HG03064 (cell line): ENCODE results near the gene GMPS.
"Not testable (repeated sequence)": the region's sequence is repeated elsewhere in the genome, so short reads cannot be mapped to it uniquely, and the experiment has no call there.

ENCODE experiments used
- ATAC-seq: cut with Tn5 transposase; IDR thresholded peaks from one replicate; pipeline ENCODE4 v1.9.1; 2021; ENCODE audit warnings: low read depth; ENCODE audit not compliant: unreplicated experiment

Gene GMPS

DNA sequence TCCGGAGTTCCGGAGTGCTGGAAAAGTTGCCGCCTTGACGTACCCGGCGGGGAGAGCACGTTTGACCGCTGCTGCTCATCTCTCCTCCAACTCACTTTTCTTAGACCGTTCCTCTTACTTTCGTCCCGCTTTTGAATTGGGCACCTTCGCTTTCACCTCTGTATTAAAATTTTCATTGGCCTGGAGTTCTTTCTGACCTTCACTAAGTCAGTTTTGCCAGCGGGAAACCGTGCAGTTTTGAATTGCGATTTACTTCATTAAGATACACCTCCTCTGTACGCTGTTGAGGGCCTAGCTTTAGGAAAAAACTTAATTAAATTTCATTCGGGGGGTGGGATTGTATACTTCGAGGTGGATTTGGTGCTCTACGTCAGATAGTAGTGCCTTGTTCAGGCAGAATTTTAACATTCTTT, 1.3 kb downstream of the GMPS start:
- ATAC-seq = no peak

DNA sequence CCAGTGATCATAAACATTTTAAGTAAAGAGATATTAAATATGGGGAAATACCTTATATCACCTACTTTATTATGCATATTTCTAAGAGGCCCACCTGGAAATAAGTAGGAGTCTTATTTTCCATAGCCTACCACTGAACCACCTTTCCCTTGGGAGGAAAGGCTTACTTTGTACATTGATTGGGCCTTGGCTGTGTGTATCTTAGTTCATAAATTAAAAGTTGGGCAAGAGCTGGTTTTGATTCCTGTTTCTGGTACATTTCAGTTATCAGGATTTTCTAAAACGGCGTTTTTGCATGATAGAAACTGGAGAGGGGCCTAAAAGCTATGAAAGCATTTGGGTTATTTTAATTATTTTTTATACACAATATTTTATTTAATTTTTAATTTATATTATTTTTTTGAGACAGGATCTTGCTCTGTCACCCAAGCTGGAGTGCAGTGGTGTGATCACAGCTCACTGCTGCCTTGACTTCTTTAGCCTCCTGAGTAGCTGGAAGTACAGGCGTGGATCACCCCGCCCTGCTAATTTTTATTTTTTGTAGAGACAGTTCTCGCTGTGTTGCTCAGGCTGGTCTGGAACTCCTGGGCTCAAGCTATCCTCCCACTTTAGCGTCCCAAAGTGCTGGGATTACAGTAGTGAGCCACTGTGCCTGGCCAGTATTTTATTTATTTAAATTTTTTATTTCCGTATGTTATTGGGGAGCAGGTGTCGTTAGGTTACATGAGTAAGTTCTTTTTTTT, 2.6 kb downstream of the GMPS start:
- no peak for ATAC-seq

DNA sequence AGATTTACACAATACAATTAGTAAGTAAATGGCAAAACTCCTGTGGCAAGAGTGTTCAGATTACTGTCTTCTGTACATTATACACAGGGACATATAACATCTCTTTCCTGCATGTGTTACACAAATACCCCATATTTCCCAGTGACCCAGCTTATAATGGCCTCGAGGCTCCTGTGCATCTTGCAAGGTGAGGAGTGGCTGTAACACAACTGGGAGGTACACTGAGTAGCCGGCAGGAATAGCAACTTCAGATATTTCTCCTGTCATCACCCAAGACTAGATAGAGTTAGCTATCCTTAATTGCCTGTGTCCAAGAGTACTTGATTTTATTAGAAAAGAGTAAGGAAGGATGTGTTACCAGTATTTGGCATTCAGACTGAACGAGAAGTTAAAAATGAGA, 5.6 kb downstream of the GMPS start:
- no peak for ATAC-seq

DNA sequence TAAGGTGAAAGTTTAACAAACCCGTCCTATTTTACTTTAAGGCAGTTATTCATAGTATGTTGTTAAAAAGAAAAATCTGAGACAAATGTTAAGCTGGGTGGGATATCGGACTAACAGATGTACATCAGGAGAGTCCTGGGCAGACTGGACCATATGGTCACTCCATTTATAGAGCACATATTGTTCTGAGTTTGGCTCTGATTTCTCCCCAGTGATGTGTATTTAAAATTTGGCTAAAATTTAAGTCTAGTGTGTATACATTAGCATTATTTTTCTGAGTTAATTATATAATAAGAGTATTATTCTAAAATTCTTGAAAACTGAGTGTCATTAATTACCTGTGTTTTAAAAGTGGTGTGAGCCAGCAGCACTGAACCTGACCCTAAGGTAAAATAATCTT, 6.1 kb downstream of the GMPS start:
- ATAC-seq = no peak

DNA sequence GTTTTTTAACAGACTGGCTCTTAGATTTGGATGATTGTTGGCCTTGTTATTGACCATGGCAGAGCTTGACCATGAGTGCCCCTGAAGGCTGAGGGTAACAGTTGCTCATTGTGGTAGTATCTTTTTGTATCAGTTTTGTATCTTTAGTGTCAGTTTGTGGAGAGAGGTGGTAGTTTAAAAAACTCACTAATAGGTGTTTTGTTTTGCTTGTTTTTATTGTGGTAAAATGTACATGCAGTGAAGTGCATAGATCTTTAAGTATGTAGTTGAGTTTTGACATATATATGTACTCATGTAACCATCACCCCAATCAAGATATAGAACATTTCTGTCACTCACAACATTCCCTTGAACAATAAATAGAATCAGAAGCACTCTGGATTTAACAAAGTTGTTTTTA, 9.8 kb downstream of the GMPS start:
- peak; percentile 47 for ATAC-seq

DNA sequence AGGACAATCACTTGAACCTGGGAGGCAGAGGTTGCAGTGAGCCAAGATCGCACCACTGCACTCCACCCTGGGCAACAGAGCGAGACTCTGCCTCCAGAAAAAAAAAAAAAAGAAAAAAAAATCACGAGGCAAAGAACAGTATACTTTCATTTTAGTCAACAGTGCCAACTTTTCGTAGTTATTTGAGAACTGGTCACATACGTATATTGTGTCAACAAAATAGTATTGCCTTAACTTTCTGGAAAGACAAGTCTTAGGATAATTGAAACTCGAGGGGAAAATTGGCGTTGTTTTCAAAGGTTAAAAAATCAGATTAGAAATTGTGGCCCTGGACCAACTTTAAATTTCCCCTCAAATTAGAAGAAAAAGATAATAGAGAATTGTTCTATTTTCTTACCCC, 13.8 kb downstream of the GMPS start:
- no peak for ATAC-seq

DNA sequence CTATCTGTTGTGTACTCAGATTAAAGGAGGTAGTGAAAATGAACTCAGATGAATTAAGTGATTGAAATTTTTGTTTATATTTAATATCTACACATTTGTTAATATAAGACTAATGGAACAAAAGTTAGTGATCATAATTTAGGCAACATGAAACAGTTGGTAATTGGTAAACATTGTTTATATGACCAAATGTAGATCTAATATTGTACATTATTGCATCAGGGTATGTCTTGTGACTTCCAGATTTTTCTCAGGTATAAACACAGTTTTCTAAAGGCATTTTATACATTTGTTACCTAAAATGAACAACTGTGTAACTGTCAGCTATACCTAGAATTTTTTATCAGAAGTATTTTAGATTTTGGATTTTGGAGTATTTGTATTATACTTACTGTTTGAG, 14.8 kb downstream of the GMPS start:
- no peak for ATAC-seq

DNA sequence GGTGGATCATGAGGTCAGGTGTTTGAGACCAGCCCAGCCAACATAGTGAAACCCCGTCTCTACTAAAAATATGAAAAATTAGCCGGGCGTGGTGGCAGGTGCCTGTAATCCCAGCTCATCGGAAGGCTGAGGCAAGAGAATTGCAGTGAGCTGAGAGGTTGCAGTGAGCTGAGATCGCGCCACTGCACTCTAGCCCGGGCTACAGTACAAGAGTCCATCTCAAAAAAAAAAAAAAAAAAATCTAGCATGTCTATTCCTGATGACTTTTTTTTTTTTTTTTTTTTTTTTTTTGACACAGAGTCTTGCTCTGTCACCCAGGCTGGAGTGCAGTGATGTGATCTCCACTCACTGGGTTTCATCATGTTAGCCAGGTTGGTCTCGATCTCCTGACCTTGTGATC, 15.9 kb downstream of the GMPS start:
- not testable (repeated sequence) for ATAC-seq

DNA sequence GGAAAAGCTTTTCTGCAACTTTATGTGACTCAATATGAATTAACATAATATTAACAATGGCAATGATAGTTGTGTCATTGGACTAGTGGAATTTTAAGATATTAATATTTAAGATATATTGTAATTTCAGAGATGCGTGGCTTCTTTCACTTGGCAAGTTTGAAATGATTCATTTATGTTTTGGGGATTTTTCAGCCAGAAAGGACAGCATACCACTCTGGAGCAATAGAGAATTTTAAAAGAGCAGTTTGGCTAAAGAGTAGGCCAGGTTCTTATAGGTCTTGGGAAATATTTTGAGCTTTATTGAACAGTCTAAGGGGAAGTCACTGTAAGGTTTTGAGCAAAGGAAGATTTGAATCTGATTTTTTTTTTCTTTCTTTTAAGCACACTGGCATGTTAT, 16.5 kb downstream of the GMPS start:
- no peak for ATAC-seq

DNA sequence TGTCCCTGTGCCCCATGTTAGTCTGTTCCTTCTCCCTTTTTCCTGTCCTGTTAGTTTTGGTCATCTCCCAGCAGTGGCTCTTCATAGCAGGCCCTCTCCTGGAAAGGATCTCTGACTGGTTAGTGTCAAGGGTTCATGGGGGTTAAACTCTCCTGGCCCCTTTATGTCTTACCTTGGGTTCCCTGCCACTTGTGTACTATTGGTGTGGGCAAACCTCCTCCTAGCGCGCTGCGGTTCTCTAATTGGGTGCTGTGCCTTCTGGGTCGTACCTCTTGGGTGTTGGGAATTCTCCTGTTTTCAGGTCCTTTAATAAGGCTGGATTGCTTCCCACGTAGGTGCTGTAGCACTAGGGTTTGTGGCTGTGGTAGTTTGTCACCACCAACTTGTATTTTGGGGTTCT, 18.8 kb downstream of the GMPS start:
- no peak for ATAC-seq

DNA sequence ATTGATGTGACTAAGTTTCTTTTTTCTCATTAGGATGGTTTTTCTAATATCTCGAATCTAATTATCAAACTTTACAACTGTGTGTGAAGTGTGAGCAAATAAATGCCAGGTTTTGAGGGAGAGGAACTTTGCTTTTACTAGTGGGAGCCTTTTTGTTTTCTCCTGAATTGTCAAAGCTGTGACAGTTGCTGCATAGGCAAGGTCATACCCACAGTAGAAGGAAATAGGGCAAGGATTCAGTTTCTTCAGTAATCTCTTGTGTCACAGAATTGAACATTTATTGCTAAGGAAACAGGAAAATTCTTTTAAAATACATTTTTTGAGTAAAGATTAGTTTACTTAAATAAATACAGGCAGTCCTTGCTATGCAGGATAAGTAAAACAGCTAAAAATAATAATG, 19.5 kb downstream of the GMPS start:
- no peak for ATAC-seq

DNA sequence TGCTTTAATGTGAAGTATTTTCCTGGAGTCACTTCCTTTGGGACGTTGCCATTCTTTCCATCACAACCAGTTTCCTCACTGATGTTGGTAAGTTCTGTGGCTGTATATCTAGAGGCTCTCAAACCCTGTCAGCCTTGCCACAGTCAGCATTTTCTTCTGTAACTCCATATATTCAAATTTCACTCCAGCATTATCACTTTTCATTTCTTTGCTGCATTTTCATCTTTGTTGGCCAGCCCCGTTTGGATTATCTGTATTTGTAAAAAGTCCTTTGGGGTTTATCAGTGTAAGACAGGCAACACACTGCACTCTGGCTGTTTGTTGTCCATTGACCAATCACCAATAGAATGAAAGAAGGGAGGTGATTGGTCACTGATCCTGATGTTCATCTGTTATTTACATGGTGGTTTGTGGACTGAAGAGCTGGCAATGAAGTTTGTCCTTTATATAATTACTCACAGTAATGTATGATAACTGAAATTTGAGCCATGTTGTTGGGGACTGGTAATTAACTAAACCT, 20.3 kb downstream of the GMPS start:
- no peak for ATAC-seq

DNA sequence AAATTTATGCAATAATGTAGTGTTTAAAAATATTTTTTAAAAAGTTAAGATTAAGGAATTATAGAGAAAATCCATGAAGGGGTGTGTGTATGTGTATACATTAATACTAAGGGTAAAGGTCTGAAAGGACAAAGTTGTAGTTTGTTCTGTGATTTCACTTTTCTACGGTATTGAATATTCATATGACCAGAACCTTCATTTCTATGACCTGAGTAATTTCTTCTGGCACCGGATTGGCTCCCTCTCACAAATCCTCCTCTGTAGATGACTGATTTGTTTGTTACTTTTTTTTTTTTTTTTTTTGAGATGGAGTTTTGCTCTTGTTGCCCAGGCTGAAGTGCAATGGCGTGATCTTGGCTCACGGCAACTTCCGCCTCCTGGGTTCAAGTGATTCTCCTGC, 20.9 kb downstream of the GMPS start:
- ATAC-seq = no peak

DNA sequence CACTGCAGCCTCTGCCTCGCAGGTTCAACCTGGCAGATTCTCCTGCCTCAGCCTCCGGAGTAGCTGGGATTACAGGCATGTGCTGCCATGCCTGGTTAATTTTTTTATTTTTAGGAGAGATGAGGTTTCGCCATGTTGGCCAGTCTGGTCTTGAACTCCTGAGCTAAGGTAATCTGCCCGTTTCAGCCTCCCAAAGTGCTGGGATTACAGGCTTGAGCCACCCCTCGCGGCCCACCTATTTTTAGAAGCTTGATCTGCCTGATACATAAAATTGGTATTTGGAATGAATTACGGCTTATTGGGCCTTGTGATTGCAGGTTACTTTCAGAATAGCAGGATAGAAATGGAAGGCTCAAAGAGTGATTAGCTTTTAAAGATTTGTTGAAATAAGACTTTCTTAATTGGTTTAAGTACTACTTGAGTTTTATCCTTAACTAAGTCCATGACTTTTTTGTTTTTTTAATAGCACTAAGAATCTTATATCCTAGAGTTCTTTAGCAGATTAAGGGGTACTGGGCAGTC, 25.0 kb downstream of the GMPS start:
- ATAC-seq = no peak

DNA sequence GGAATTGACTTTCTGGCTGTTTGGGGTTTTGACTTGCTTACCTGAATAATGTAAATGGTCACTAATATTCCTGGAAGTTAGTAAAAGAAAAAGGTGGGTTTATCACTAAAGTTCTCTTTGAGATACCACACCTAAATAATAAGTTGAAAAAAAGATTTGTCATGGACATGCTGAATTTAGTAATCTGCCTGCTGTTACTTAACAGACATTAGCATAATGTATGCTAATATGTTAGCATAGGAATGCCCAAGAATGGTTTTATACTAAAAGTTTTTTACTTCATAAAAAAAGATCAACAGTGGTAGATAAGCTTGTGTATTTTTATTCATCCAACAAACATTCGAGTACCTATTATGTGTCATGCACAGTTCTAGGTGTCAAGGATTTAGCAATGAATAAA, 36.5 kb downstream of the GMPS start:
- no peak for ATAC-seq

DNA sequence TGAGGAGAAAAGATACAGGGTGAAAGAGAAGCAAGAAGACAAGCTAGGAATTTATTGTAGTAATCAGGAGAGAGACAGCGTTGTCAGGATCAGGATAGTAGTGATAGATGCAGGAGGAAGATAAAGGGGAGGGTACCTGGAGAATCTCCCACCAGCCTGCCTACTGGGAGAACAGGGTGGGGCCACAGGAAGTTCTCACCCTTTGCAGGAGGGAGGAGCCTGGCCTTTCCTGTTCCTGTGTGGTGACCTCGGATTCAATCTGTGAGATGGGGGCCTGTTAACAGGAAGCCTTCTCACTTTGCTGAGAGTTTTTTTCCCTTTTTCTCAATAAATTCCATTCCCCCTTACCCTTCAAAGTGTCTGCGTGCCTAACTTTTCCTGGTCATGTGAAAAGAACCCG, 37.6 kb downstream of the GMPS start:
- no peak for ATAC-seq

DNA sequence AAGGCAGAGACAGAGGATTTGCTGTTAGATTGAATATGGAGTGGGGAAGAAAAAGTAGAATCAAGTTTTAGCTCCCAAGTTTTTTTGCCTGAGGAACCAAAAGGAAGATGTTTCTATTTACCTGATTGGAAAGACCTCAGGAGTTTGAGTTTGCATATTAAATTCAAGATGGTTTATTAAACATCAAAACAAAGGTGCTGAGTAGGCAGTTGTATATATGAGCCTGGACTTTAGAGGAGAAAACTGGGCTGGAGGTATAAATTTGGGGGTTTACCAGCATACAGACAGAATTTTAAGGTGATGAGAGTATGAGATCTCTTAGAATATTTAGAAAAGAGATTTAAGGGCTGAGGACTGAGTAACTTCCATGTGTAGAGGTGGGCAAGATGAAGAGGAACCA, 38.2 kb downstream of the GMPS start:
- ATAC-seq = no peak

DNA sequence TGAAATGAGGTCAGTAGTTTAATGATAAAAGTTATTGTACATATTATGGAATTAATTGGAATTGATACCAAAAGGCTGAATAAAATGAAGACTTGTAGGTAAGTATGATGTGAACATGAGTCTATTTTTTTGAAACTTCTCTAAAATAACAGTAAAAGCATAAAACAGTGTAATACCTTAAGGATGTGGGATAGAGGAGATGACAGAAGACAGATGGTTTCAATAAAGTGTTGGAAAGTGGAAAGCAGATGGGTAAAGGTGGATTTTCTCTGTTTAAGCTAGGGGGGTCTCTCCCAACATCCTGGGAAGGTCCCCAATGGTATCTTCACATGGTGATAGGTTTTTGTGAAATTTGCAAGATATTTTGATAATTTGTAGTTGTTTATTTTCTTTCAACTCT, 41.6 kb downstream of the GMPS start:
- no peak for ATAC-seq

DNA sequence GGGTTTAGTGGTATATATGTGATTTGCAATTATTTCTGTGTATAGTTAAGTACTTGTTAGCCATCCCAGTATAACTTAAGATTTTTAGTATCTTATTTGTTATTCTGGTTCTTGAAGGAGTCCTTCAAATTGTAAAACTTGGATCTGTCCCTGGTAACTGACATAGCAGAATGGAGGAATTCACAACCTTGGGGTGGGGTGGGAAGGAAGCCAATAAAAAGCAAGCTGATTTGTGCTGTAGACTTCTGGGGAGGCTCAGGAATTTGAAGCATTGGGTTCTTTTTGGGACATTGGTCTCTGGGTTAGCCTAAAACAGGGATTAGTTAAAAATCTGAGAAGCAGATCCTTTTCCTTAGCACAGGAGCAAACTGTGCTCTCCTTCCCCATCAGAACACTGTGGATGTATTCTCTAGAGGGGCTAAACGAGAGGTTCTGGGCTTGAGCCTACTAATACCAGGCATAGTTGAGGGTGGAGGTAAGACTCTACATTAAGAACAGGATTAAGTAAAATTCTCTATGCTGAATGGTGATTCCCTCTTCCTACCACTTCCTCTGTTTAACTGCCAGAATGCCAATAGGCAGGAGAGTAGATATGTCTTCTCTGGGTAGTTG, 42.2 kb downstream of the GMPS start:
- ATAC-seq = no peak

DNA sequence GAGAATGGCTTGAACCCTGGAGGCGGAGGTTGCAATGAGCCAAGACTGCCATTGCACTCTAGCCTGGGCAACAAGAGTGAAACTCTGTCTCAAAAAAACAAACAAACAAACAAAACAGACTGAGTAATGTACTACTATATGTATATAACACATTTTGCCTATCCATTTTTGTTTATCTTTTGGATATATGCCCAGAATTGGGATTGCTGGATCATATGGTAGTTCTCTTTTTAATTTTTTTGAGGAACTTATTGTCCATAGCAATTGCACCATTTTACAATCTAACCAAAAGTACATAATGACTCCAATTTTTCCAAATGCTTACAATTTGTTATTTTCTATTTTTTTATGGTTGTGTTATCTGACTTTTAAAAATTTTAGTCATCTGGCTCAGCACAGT, 47.3 kb downstream of the GMPS start:
- no peak for ATAC-seq

DNA sequence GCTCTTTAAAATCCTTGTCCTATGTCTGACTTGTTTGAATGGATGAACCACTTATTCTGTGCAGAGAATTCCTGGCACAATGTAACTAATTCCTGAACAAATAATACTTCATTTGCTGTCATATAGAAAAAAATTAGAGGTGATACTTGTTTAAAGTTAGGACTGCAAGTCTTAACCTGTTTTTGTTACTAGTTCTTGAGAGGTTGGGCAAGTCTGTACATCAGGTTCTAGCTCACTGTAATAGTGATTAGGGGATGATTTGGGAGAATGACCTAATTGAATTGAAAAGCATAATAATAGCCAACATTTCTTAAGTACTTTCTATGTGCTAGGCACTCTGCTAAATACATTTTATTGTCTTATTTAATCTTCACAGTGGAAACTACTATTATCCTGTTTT, 49.3 kb downstream of the GMPS start:
- ATAC-seq = no peak

DNA sequence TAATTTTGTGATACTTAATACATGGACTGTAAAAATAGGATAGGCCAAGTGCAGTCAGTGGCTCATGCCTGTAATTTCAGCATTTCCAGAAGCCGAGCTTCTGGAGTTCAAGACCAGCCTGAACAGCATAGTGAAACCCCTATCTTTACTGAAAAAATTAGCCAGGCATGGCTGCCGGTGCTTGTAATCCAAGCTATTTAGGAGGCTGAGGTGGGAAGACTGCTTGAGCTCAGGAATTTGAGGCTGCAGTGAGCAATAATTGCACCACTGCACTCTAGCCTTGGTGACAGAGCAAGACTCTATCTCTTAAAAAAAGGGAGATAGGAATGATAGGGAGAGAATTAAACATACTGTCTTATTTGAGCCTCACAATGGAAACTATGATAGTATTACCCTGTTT, 51.0 kb downstream of the GMPS start:
- ATAC-seq = no peak
